ENCODE measurements around the gene COMTD1. TPM values are rescaled to one million over a fixed set of nuclear protein-coding genes. Genes with fewer than 3 reads are reported as not detected.
"Not testable (repeated sequence)": the region's sequence is repeated elsewhere in the genome, so short reads cannot be mapped to it uniquely, and the experiment has no call there.

Gene COMTD1
- polyA plus RNA-seq, 1 experiment = 3.3 TPM

GRCh38 chr10:75207079-75207856, 28.5 kb downstream of the COMTD1 start:
- CTCF ChIA-PET = interaction anchor here (1.1 to 3.9 kb wide), 4 partner anchors 9 to 29 kb away, joined by 5 to 13 read pairs (median 7); partner anchors contain the start of gene COMTD1
- Histone ChIP-seq H3K36me3 (ENCODE audit: control insufficient read depth, insufficient read depth, low read length) (no peaks in the 10 kb centered on the region; the same call in 1 of the 2 replicates), H3K4me3 (ENCODE audit: low read depth, low read length) (no peak overlapping the region), H3K27me3 (ENCODE audit: control insufficient read depth, insufficient read depth, low read length) (no peaks in the 10 kb centered on the region)
- POLR2A ChIA-PET = no interaction called here
- DNase-seq (ENCODE audit: low read depth) = no peak
- no peak for TF ChIP-seq CTCF (IDR thresholded peaks at IDR 0.05; ENCODE audit: insufficient read depth, low read depth, low read length)

DNA sequence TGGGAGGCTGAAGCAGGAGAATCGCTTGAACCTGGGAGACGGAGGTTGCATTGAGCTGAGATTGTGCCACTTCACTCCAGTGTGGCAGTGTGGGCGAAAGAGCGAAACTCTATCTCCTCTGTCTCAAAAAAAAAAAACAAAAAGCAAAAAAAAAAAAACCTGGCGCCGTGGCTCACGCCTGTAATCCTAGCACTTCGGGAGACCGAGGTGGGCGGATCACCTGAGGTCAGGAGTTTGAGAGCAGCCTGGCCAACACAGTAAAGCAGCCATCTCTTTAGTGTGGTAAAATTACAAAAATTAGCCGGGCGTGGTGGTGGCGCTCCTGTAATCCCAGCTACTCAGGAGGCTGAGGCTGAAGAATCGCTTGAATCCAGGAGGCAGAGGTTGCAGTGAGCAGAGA, 29.1 kb downstream of the COMTD1 start:
- H3K4me3 ChIP-seq (ENCODE audit: low read depth, low read length); H3K27me3 ChIP-seq (ENCODE audit: control insufficient read depth, insufficient read depth, low read length); POLR2A ChIA-PET; H3K36me3 ChIP-seq (ENCODE audit: control insufficient read depth, insufficient read depth, low read length); DNase-seq (ENCODE audit: low read depth): not testable (repeated sequence)
- CTCF ChIA-PET = interaction anchor here (0.7 to 3.9 kb wide), 4 partner anchors 12 to 29 kb away, joined by 3 to 13 read pairs (median 6); partner anchors contain the start of gene COMTD1

DNA sequence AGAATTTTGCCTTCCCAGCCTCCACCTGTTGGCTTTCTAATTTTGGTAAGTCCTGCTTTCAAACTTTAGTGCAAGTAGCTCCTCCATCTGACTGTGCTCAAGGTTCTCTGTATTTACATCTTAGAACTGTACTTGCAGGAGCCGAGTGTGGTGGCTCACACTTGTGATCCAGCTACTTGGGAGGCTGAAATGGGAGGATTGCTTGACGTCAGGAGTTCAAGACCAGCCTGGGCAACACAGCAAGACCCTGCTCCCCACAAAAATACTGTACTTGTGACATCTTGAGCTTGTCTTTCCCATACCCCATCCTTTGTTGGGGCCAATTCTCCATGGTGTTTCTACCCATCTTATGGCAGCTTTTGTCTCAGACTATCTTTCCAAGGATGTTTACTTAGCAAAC, 29.8 kb downstream of the COMTD1 start:
- POLR2A ChIA-PET = no interaction called here

GRCh38 chr10:75203724-75204123, 32.0 kb downstream of the COMTD1 start:
- DNase-seq (ENCODE audit: low read depth) = no peak
- CTCF ChIA-PET = interaction anchor here (1.1 to 1.3 kb wide), 2 partner anchors 15 to 21 kb away, joined by 3 read pairs; no protein-coding TSS in a partner anchor
- H3K36me3 ChIP-seq (ENCODE audit: control insufficient read depth, insufficient read depth, low read length) = no peaks in the 10 kb centered on the region
- no peak for TF ChIP-seq CTCF (IDR thresholded peaks at IDR 0.05; ENCODE audit: insufficient read depth, low read depth, low read length)
- H3K27me3 ChIP-seq (ENCODE audit: control insufficient read depth, insufficient read depth, low read length) = no peaks in the 10 kb centered on the region
- POLR2A ChIA-PET = interaction anchor here (0.5 kb wide), 1 partner anchor 33 kb away, joined by 4 read pairs; no protein-coding TSS in a partner anchor
- H3K4me3 ChIP-seq (ENCODE audit: low read depth, low read length) = no peak overlapping the region

More for the DNA sequence above, 29.8 kb downstream of the COMTD1 start:
- Histone ChIP-seq H3K36me3 (ENCODE audit: control insufficient read depth, insufficient read depth, low read length) (no peaks in the 10 kb centered on the region), H3K27me3 (ENCODE audit: control insufficient read depth, insufficient read depth, low read length) (no peaks in the 10 kb centered on the region), H3K4me3 (ENCODE audit: low read depth, low read length) (no peak overlapping the region)
- CTCF ChIA-PET = interaction anchor here (0.7 to 3.9 kb wide), 5 partner anchors 11 to 30 kb away, joined by 3 to 13 read pairs (median 3); partner anchors contain the start of gene COMTD1
- no peak for DNase-seq (ENCODE audit: low read depth)
- no peak for TF ChIP-seq CTCF (IDR thresholded peaks at IDR 0.05; ENCODE audit: insufficient read depth, low read depth, low read length)

DNA sequence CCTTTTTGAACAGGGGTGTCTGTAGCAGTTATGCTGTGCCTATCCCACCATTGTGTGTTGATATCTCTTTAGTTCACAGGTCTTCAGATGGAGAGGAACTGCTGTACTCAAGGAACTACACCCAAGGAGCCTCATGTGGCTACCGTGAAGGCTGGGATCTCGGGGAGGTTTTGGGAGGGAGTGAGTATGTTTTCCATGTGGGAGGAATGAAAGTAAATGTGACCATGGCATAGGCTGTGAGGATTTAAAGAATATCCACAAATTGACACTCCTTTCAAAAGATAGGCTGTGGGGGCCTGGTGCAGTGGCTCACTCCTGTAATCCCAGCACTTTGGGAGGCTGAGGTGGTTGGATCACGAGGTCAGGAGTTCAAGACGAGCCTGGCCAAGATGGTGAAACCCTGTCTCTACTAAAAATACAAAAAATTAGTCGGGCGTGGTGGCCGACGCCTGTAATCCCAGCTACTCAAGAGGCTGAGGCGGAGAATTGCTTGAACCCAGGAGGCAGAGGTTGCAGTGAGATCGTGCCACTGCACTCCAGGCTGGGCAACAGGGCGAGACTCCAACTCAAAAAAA, 32.6 kb downstream of the COMTD1 start:
- H3K27me3 ChIP-seq (ENCODE audit: control insufficient read depth, insufficient read depth, low read length); H3K4me3 ChIP-seq (ENCODE audit: low read depth, low read length); H3K36me3 ChIP-seq (ENCODE audit: control insufficient read depth, insufficient read depth, low read length); DNase-seq (ENCODE audit: low read depth): not testable (repeated sequence)
- CTCF ChIA-PET = interaction anchor here (1.1 to 1.7 kb wide), 2 partner anchors 22 to 32 kb away, joined by 3 read pairs; partner anchors contain the start of gene COMTD1
- POLR2A ChIA-PET = interaction anchor here (0.5 to 0.7 kb wide), 2 partner anchors 8 to 33 kb away, joined by 4 to 15 read pairs; no protein-coding TSS in a partner anchor
